HEK293 (cell line): Measurements from ENCODE around the gene JAZF1.

Experiments used
- CTCF ChIA-PET: fragments of 350-600 bp; formaldehyde crosslinking; extraction: SDS; loops from one replicate; lab custom pipeline; 2021; ENCODE audit warnings: antibody characterized with exemption; lab: Yijun Ruan, JAX
- POLR2A ChIA-PET: fragments of 300-600 bp; formaldehyde crosslinking; extraction: SDS; loops from one replicate; lab custom pipeline; 2020; ENCODE audit warnings: antibody characterized with exemption, inconsistent platforms; lab: Yijun Ruan, JAX
- H3K27ac ChIP-seq: fragments of 200-500 bp; sonication (Bioruptor generic); 2 replicates; pipeline ENCODE4 v1.5.1; 2014; ENCODE audit warnings: low read depth, low read length, control low read depth, inconsistent platforms; ENCODE audit errors: extremely low read depth
- H3K36me3 ChIP-seq, 2 experiments: fragments of 200-500 bp in 1 of 2; sonication (Bioruptor generic) in 1 of 2; 1 replicate in 1 of 2; 2 replicates in 1 of 2; pipeline ENCODE4 v1.5.1; 2014 to 2017; ENCODE audit warnings: inconsistent platforms in 2 of 2, low read length in 2 of 2; ENCODE audit not compliant: control insufficient read depth in 2 of 2, insufficient read depth in 1 of 2
- H3K4me1 ChIP-seq: fragments of 200-500 bp; sonication (Bioruptor generic); 2 replicates; pipeline ENCODE4 v1.5.1; 2014; ENCODE audit warnings: mild to moderate bottlenecking, low read length, inconsistent platforms; ENCODE audit not compliant: control insufficient read depth, insufficient read depth
- H3K4me3 ChIP-seq: 2 replicates; pipeline ENCODE4 v1.5.1; 2011; ENCODE audit warnings: low read depth, mild to moderate bottlenecking, control low read depth, low read length, moderate library complexity
- H3K9me3 ChIP-seq: fragments of 200-500 bp; sonication (Bioruptor generic); 2 replicates; pipeline ENCODE4 v1.5.1; 2014; ENCODE audit warnings: low read depth, low read length, inconsistent platforms; ENCODE audit not compliant: control insufficient read depth, insufficient read depth
- GFI1B ChIP-seq: fragments of 450-650 bp; formaldehyde crosslinking; IDR thresholded peaks from 2 replicates; pipeline ENCODE4 v1.5.1; 2016; ENCODE audit warnings: missing biosample characterization, missing genetic modification characterization
- IKZF3 ChIP-seq: fragments of 450-650 bp; IDR thresholded peaks from 2 replicates; pipeline ENCODE4 v1.5.0; 2018; ENCODE audit warnings: missing biosample characterization, mild to moderate bottlenecking, missing genetic modification characterization, moderate library complexity
- SP2 ChIP-seq: fragments of 450-650 bp; formaldehyde crosslinking; IDR thresholded peaks from 2 replicates; pipeline ENCODE4 v1.5.1; 2016; ENCODE audit warnings: missing biosample characterization, missing genetic modification characterization
- ZFP3 ChIP-seq: fragments of 450-650 bp; formaldehyde crosslinking; IDR thresholded peaks from 2 replicates; pipeline ENCODE4 v1.5.1; 2016; ENCODE audit warnings: low read depth, missing biosample characterization, missing genetic modification characterization
- ZIC2 ChIP-seq: fragments of 450-650 bp; formaldehyde crosslinking; IDR thresholded peaks from 2 replicates; pipeline ENCODE4 v1.5.1; 2016; ENCODE audit warnings: missing biosample characterization, missing genetic modification characterization
- ZNF10 ChIP-seq: fragments of 450-650 bp; formaldehyde crosslinking; IDR thresholded peaks from 2 replicates; pipeline ENCODE4 v1.5.1; 2017; ENCODE audit warnings: missing biosample characterization, missing genetic modification characterization
- ZNF112 ChIP-seq: fragments of 450-650 bp; formaldehyde crosslinking; IDR thresholded peaks from 2 replicates; pipeline ENCODE4 v1.5.0; 2017; ENCODE audit warnings: missing biosample characterization, missing genetic modification characterization
- ZNF19 ChIP-seq: fragments of 450-650 bp; formaldehyde crosslinking; IDR thresholded peaks from 2 replicates; pipeline ENCODE4; 2016; ENCODE audit warnings: missing biosample characterization, missing genetic modification characterization, low read depth
- ZNF214 ChIP-seq: fragments of 450-650 bp; formaldehyde crosslinking; IDR thresholded peaks from 2 replicates; pipeline ENCODE4 v1.5.1; 2017; ENCODE audit warnings: missing biosample characterization, mild to moderate bottlenecking, missing genetic modification characterization, borderline replicate concordance
- ZNF223 ChIP-seq: fragments of 450-650 bp; formaldehyde crosslinking; IDR thresholded peaks from 2 replicates; pipeline ENCODE4 v1.5.1; 2016; ENCODE audit warnings: missing biosample characterization, missing genetic modification characterization
- ZNF23 ChIP-seq: fragments of 450-650 bp; formaldehyde crosslinking; IDR thresholded peaks from 2 replicates; pipeline ENCODE4 v1.5.1; 2016; ENCODE audit warnings: missing biosample characterization, missing genetic modification characterization, borderline replicate concordance
- ZNF324 ChIP-seq: fragments of 450-650 bp; formaldehyde crosslinking; IDR thresholded peaks from 2 replicates; pipeline ENCODE4 v1.5.1; 2016; ENCODE audit warnings: missing biosample characterization, missing genetic modification characterization
- ZNF341 ChIP-seq: fragments of 450-650 bp; formaldehyde crosslinking; IDR thresholded peaks from 2 replicates; pipeline ENCODE4; 2016; ENCODE audit warnings: low read depth, missing biosample characterization, missing genetic modification characterization
- ZNF426 ChIP-seq: fragments of 450-650 bp; formaldehyde crosslinking; IDR thresholded peaks from 2 replicates; pipeline ENCODE4 v1.5.1; 2017; ENCODE audit warnings: missing biosample characterization, missing genetic modification characterization, mild to moderate bottlenecking, inconsistent platforms, moderate library complexity
- ZNF433 ChIP-seq: fragments of 450-650 bp; formaldehyde crosslinking; IDR thresholded peaks from 2 replicates; pipeline ENCODE4 v1.5.1; 2016; ENCODE audit warnings: missing biosample characterization, missing genetic modification characterization, low read depth
- ZNF521 ChIP-seq: fragments of 450-650 bp; formaldehyde crosslinking; IDR thresholded peaks from 2 replicates; pipeline ENCODE4 v1.5.1; 2017; ENCODE audit warnings: missing biosample characterization, mild to moderate bottlenecking, missing genetic modification characterization
- ZNF544 ChIP-seq: fragments of 450-650 bp; formaldehyde crosslinking; IDR thresholded peaks from 2 replicates; pipeline ENCODE4 v1.5.0; 2017; ENCODE audit warnings: missing biosample characterization, missing genetic modification characterization
- ZNF571 ChIP-seq: fragments of 450-650 bp; formaldehyde crosslinking; IDR thresholded peaks from 2 replicates; pipeline ENCODE4 v1.5.0; 2017; ENCODE audit warnings: missing biosample characterization, missing genetic modification characterization
- ZNF600 ChIP-seq: fragments of 450-650 bp; formaldehyde crosslinking; IDR thresholded peaks from 2 replicates; pipeline ENCODE4 v1.5.1; 2016; ENCODE audit warnings: missing biosample characterization, missing genetic modification characterization
- ZNF610 ChIP-seq: fragments of 450-650 bp; formaldehyde crosslinking; IDR thresholded peaks from 2 replicates; pipeline ENCODE4 v1.5.1; 2016; ENCODE audit warnings: missing biosample characterization, missing genetic modification characterization, borderline replicate concordance
- ZNF626 ChIP-seq: fragments of 450-650 bp; sonication (Bioruptor Pico); formaldehyde crosslinking; IDR thresholded peaks from 2 replicates; pipeline ENCODE4 v1.5.1; 2018; ENCODE audit warnings: missing biosample characterization, missing genetic modification characterization, inconsistent platforms
- ZNF670 ChIP-seq: fragments of 450-650 bp; formaldehyde crosslinking; IDR thresholded peaks from 2 replicates; pipeline ENCODE4 v1.5.1; 2016; ENCODE audit warnings: missing biosample characterization, missing genetic modification characterization, low read depth
- TF ChIP-seq, protein P1 (sequence below): fragments of 450-650 bp; formaldehyde crosslinking; IDR thresholded peaks from 2 replicates; pipeline ENCODE4 v1.5.1; 2016; ENCODE audit warnings: missing biosample characterization, missing genetic modification characterization
- TF ChIP-seq, protein P2 (sequence below): fragments of 450-650 bp; formaldehyde crosslinking; IDR thresholded peaks from 2 replicates; pipeline ENCODE4 v1.5.1; 2016; ENCODE audit warnings: missing biosample characterization, missing genetic modification characterization
- TF ChIP-seq, protein P3 (sequence below): fragments of 450-650 bp; formaldehyde crosslinking; IDR thresholded peaks from 2 replicates; pipeline ENCODE4 v1.5.1; 2016; ENCODE audit warnings: missing biosample characterization, missing genetic modification characterization, borderline replicate concordance
- TF ChIP-seq, protein P4 (sequence below): fragments of 450-650 bp; formaldehyde crosslinking; IDR thresholded peaks from 2 replicates; pipeline ENCODE4 v1.5.1; 2016; ENCODE audit warnings: missing biosample characterization, missing genetic modification characterization
- TF ChIP-seq, protein P5 (sequence below): fragments of 450-650 bp; formaldehyde crosslinking; IDR thresholded peaks from 2 replicates; pipeline ENCODE4 v1.5.1; 2016; ENCODE audit warnings: missing biosample characterization, missing genetic modification characterization
- TF ChIP-seq, protein P6 (sequence below): fragments of 450-650 bp; formaldehyde crosslinking; IDR thresholded peaks from 2 replicates; pipeline ENCODE4 v1.5.1; 2016; ENCODE audit warnings: missing biosample characterization, missing genetic modification characterization

JAZF1 gene

DNA sequence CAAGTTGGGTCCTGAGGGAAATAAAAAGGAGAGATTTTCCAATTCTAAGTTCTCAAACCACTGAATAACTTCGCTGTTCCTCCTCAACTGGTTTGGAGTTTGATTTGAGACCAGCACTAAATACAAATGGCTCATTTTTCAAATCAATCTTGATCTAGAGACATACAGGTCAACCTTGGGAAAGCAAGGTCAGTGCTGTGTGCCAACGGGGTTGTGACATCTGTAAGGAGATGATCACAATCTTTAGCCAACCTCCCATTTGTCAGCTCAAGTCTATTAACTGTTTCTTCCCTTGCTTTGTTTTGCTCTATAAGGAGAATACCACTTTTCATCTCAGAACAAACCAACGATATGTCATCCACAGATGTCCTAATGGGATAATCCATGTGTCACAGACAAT lies 309.5 kb downstream of the JAZF1 start:
- CTCF ChIA-PET: interaction anchor here (1.1 kb wide), 1 partner anchor 149 kb away, joined by 4 read pairs; no protein-coding TSS in a partner anchor
- POLR2A ChIA-PET: no interaction called here
- TF ChIP-seq, protein P1, sequence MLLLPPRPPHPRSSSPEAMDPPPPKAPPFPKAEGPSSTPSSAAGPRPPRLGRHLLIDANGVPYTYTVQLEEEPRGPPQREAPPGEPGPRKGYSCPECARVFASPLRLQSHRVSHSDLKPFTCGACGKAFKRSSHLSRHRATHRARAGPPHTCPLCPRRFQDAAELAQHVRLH (tag by site-specific recombination): no peak
- TF ChIP-seq ZFP3 (tag by site-specific recombination): no peak
- TF ChIP-seq ZNF670 (tag by site-specific recombination): no peak
- no peak for TF ChIP-seq ZIC2 (tag by site-specific recombination)
- no peak for TF ChIP-seq ZNF223 (tag by site-specific recombination)
- TF ChIP-seq, protein P2, sequence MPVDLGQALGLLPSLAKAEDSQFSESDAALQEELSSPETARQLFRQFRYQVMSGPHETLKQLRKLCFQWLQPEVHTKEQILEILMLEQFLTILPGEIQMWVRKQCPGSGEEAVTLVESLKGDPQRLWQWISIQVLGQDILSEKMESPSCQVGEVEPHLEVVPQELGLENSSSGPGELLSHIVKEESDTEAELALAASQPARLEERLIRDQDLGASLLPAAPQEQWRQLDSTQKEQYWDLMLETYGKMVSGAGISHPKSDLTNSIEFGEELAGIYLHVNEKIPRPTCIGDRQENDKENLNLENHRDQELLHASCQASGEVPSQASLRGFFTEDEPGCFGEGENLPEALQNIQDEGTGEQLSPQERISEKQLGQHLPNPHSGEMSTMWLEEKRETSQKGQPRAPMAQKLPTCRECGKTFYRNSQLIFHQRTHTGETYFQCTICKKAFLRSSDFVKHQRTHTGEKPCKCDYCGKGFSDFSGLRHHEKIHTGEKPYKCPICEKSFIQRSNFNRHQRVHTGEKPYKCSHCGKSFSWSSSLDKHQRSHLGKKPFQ (tag by site-specific recombination): no peak
- no peak for TF ChIP-seq ZNF610 (tag by site-specific recombination)
- no peak for TF ChIP-seq ZNF626 (tag by site-specific recombination)
- TF ChIP-seq ZNF341 (tag by site-specific recombination): no peak
- TF ChIP-seq ZNF214 (tag by site-specific recombination): no peak
- no peak for TF ChIP-seq IKZF3 (tag by site-specific recombination)
- TF ChIP-seq ZNF544 (tag by site-specific recombination): no peak
- TF ChIP-seq, protein P3, sequence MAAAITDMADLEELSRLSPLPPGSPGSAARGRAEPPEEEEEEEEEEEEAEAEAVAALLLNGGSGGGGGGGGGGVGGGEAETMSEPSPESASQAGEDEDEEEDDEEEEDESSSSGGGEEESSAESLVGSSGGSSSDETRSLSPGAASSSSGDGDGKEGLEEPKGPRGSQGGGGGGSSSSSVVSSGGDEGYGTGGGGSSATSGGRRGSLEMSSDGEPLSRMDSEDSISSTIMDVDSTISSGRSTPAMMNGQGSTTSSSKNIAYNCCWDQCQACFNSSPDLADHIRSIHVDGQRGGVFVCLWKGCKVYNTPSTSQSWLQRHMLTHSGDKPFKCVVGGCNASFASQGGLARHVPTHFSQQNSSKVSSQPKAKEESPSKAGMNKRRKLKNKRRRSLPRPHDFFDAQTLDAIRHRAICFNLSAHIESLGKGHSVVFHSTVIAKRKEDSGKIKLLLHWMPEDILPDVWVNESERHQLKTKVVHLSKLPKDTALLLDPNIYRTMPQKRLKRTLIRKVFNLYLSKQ (tag by site-specific recombination): no peak
- TF ChIP-seq, protein P4, sequence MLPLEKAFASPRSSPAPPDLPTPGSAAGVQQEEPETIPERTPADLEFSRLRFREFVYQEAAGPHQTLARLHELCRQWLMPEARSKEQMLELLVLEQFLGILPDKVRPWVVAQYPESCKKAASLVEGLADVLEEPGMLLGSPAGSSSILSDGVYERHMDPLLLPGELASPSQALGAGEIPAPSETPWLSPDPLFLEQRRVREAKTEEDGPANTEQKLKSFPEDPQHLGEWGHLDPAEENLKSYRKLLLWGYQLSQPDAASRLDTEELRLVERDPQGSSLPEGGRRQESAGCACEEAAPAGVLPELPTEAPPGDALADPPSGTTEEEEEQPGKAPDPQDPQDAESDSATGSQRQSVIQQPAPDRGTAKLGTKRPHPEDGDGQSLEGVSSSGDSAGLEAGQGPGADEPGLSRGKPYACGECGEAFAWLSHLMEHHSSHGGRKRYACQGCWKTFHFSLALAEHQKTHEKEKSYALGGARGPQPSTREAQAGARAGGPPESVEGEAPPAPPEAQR (tag by site-specific recombination): no peak
- no peak for TF ChIP-seq ZNF571 (tag by site-specific recombination)
- TF ChIP-seq GFI1B (tag by site-specific recombination): no peak
- TF ChIP-seq ZNF112 (tag by site-specific recombination): no peak
- no peak for TF ChIP-seq SP2
- no peak for TF ChIP-seq ZNF19 (tag by site-specific recombination)
- Histone ChIP-seq H3K36me3 (no peaks in the 10 kb centered on the region), H3K27ac (no peak overlapping the region), H3K4me3 (no peak overlapping the region), H3K4me1 (no peaks in the 10 kb centered on the region), H3K9me3 (no peaks in the 10 kb centered on the region)

DNA sequence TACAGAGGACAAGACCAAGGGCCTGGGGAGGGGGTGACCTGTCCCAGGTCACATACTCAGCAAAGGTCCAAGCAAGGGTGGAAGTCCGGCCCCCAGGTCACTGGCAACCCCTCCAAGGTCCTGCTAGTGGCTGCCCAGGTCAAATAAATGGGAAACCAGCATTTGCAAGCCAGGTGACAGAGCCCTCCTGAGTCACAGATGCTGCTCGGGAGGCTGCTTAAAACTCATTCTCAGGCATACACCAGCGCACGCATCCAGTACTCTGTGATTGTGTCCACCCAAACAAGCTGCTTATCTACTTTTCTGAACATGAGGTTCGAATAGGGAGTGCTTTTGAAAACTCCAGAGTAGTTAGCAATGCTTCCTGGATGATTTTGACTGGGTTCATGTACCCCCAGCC lies 310.0 kb downstream of the JAZF1 start:
- CTCF ChIA-PET: interaction anchor here (1.1 kb wide), 1 partner anchor 149 kb away, joined by 4 read pairs; no protein-coding TSS in a partner anchor
- POLR2A ChIA-PET: no interaction called here
- H3K36me3 ChIP-seq: no peaks in the 10 kb centered on the region
- H3K27ac ChIP-seq: no peak overlapping the region
- H3K4me3 ChIP-seq: no peak overlapping the region
- H3K9me3 ChIP-seq: no peaks in the 10 kb centered on the region
- H3K4me1 ChIP-seq: no peaks in the 10 kb centered on the region
- TF ChIP-seq, protein P5, sequence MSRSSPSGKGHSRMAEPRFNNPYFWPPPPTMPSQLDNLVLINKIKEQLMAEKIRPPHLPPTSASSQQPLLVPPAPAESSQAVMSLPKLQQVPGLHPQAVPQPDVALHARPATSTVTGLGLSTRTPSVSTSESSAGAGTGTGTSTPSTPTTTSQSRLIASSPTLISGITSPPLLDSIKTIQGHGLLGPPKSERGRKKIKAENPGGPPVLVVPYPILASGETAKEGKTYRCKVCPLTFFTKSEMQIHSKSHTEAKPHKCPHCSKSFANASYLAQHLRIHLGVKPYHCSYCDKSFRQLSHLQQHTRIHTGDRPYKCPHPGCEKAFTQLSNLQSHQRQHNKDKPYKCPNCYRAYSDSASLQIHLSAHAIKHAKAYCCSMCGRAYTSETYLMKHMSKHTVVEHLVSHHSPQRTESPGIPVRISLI (tag by site-specific recombination): no peak
- no peak for TF ChIP-seq ZNF23 (tag by site-specific recombination)
- no peak for TF ChIP-seq ZNF426 (tag by site-specific recombination)
- no peak for TF ChIP-seq ZNF433
- no peak for TF ChIP-seq ZNF10 (tag by site-specific recombination)
- TF ChIP-seq ZNF600: no peak
- TF ChIP-seq, protein P6, sequence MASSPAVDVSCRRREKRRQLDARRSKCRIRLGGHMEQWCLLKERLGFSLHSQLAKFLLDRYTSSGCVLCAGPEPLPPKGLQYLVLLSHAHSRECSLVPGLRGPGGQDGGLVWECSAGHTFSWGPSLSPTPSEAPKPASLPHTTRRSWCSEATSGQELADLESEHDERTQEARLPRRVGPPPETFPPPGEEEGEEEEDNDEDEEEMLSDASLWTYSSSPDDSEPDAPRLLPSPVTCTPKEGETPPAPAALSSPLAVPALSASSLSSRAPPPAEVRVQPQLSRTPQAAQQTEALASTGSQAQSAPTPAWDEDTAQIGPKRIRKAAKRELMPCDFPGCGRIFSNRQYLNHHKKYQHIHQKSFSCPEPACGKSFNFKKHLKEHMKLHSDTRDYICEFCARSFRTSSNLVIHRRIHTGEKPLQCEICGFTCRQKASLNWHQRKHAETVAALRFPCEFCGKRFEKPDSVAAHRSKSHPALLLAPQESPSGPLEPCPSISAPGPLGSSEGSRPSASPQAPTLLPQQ: no peak
- no peak for TF ChIP-seq ZNF324
- TF ChIP-seq ZNF521: no peak
